HFFc6 (cell line): Measurements from ENCODE around the gene CLSTN3. TPM values are rescaled to one million over a fixed set of nuclear protein-coding genes. Genes with fewer than 3 reads are reported as not detected.

Experiments used
- DNase-seq: peaks from one replicate; pipeline ENCODE4 v3.0.0-alpha.2; 2018
- H3K27ac Mint-ChIP-seq: 2 replicates; pipeline ENCODE4 v1.8.0; 2020; ENCODE audit warnings: mild to moderate bottlenecking, mixed read lengths
- H3K27me3 Mint-ChIP-seq: 2 replicates; pipeline ENCODE4 v1.8.0; 2021; ENCODE audit warnings: mild to moderate bottlenecking, moderate library complexity, mixed read lengths; ENCODE audit not compliant: insufficient read depth
- H3K36me3 Mint-ChIP-seq: 2 replicates; pipeline ENCODE4 v1.8.0; 2021; ENCODE audit warnings: low read depth, mixed read lengths
- H3K4me1 Mint-ChIP-seq: 2 replicates; pipeline ENCODE4 v1.8.0; 2020; ENCODE audit warnings: low read depth, mixed read lengths
- H3K4me3 Mint-ChIP-seq: 2 replicates; pipeline ENCODE4 v1.8.0; 2020; ENCODE audit warnings: mild to moderate bottlenecking, moderate library complexity, mixed read lengths
- H3K9me3 Mint-ChIP-seq: 2 replicates; pipeline ENCODE4 v1.8.0; 2020; ENCODE audit warnings: mild to moderate bottlenecking, mixed read lengths
- CTCF ChIP-seq: fragments of 200-600 bp; sonication (generic); IDR thresholded peaks from 2 replicates; pipeline ENCODE4 v1.5.0; 2021; ENCODE audit warnings: antibody characterized with exemption, mild to moderate bottlenecking
- total RNA-seq, 6 experiments: library from RNA; stranded (reverse); fragmentation: NEBNext Ultra II Directional; extraction: Animal tissue kit (Norgen Biotek cat#: 25700); gene quantifications; 2 replicates in 1 of 6; 3 replicates in 5 of 6; pipeline ENCODE4 v1.2.3, GENCODE V29; 2021

The CLSTN3 gene
- total RNA-seq, 6 experiments from 2014 or later: 10.4 to 15.5 (median 13.7) TPM

GRCh38 chr12:7107636-7108002 lies 22.6 kb upstream of the CLSTN3 start:
- peak overlapping the region; percentile 90 for H3K4me3 Mint-ChIP-seq
- no peak for TF ChIP-seq CTCF
- H3K27ac Mint-ChIP-seq: peak overlapping the region; percentile 96
- no peaks in the 10 kb centered on the region; the same call in 1 of the 2 replicates for H3K27me3 Mint-ChIP-seq
- peaks cover 33% of the 10 kb centered on the region for H3K4me1 Mint-ChIP-seq
- H3K9me3 Mint-ChIP-seq: peaks cover 15% of the 10 kb centered on the region
- peaks cover 20% of the 10 kb centered on the region for H3K36me3 Mint-ChIP-seq
- DNase-seq: no peak

GRCh38 chr12:7108003-7108795 lies 22.0 kb upstream of the CLSTN3 start:
- peaks cover 15% of the 10 kb centered on the region for H3K9me3 Mint-ChIP-seq
- peak overlapping the region; percentile 90 for H3K4me3 Mint-ChIP-seq
- H3K4me1 Mint-ChIP-seq: peaks cover 33% of the 10 kb centered on the region
- DNase-seq: peak; percentile 62
- H3K27me3 Mint-ChIP-seq: no peaks in the 10 kb centered on the region; the same call in 1 of the 2 replicates
- peaks cover 20% of the 10 kb centered on the region for H3K36me3 Mint-ChIP-seq
- H3K27ac Mint-ChIP-seq: peak overlapping the region; percentile 96
- 0 out of 2 replicates have a peak, but pooled peaks have one; percentile 6 for TF ChIP-seq CTCF

GRCh38 chr12:7108796-7109571 lies 21.2 kb upstream of the CLSTN3 start, which contains the start of gene C1RL:
Gene C1RL (minus strand): TSS chr12:7109214. CDS start chr12:7109180, 34 bp downstream.
- peak within 1 kb of the TSS; percentile 90 for H3K4me3 Mint-ChIP-seq
- peak within 1 kb of the TSS; percentile 96 for H3K27ac Mint-ChIP-seq
- peak; percentile 69 for DNase-seq
- H3K27me3 Mint-ChIP-seq: no peaks in the 10 kb centered on the region; the same call in 1 of the 2 replicates
- H3K4me1 Mint-ChIP-seq: peaks cover 33% of the 10 kb centered on the region
- peaks cover 15% of the 10 kb centered on the region for H3K9me3 Mint-ChIP-seq
- peaks cover 16% of the 10 kb centered on the region for H3K36me3 Mint-ChIP-seq
- TF ChIP-seq CTCF: peak; percentile 98

- no peak for DNase-seq
These were observed 20.6 kb upstream of the CLSTN3 start for GRCh38 chr12:7109572-7109920.

More at GRCh38 chr12:7109572-7109920, 20.6 kb upstream of the CLSTN3 start:
- Mint-ChIP-seq H3K4me3 (peak overlapping the region; percentile 90), H3K4me1 (peaks cover 33% of the 10 kb centered on the region), H3K9me3 (peaks cover 15% of the 10 kb centered on the region), H3K27me3 (no peaks in the 10 kb centered on the region; the same call in 1 of the 2 replicates), H3K27ac (peak overlapping the region; percentile 96), H3K36me3 (peaks cover 19% of the 10 kb centered on the region)
- 0 out of 2 replicates have a peak, but pooled peaks have one; percentile 5 for TF ChIP-seq CTCF
